OCI-LY7 (cell line): Measurements from ENCODE around the gene MKRN1.

Experiments
- CTCF ChIP-seq: fragments of 200-600 bp; sonication (generic); conservative IDR thresholded peaks from 2 replicates; pipeline ENCODE4 v1.5.1; 2014; ENCODE audit warnings: mild to moderate bottlenecking, antibody characterized with exemption, low read length, moderate library complexity, mixed read lengths
- EZH2phosphoT487 ChIP-seq: fragments of 200-600 bp; sonication (generic); IDR thresholded peaks from 2 replicates; pipeline ENCODE4 v1.6.1; 2018; ENCODE audit warnings: low read depth, borderline replicate concordance, mild to moderate bottlenecking, mixed run types, antibody characterized with exemption, low read length, moderate library complexity, mixed read lengths

DNA sequence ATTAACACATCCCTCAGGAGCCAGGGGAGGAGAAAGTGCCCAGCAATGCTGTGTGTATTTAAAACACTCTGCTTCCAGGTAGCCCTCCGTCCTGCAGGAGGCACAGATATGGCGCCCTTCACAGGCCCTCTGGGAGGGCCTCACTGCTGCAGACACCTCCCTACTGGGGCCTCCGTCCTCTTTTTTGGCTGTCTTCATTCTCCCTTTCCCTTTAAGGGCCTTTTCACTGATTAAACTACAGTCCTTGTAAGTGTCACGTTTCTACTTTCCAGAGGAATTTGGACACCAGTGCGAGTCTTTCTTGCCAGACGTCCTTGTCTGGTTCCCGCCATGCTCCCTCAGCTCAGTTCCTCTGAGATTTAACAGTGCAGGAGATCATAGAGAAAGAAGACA is 39.7 kb upstream of the MKRN1 start:
- no peak for TF ChIP-seq CTCF
- TF ChIP-seq EZH2phosphoT487: no peak
